Measurements from ENCODE around the gene NT5DC4.

NT5DC4 gene

GRCh38 chr2:112725545-112726457, 5.0 kb downstream of the NT5DC4 start:
- peak; percentile 63 for DNase-seq (ENCODE audit: low spot score)
- no peak for TF ChIP-seq CTCF (IDR thresholded peaks at IDR 0.05; ENCODE audit: extremely low read depth, missing control alignments)

- peak; percentile 98 for TF ChIP-seq CTCF (IDR thresholded peaks at IDR 0.05; ENCODE audit: extremely low read depth, missing control alignments)
- DNase-seq (ENCODE audit: low spot score), result peak; percentile 87
Measured at GRCh38 chr2:112726487-112727190, 5.8 kb downstream of the NT5DC4 start.

GRCh38 chr2:112727276-112728028, 6.6 kb downstream of the NT5DC4 start:
- DNase-seq (ENCODE audit: low spot score), result no peak
- TF ChIP-seq CTCF (IDR thresholded peaks at IDR 0.05; ENCODE audit: extremely low read depth, missing control alignments), result no peak

GRCh38 chr2:112728029-112728362, 7.2 kb downstream of the NT5DC4 start:
- TF ChIP-seq CTCF (IDR thresholded peaks at IDR 0.05; ENCODE audit: extremely low read depth, missing control alignments), result no peak
- no peak for DNase-seq (ENCODE audit: low spot score)

- no peak for DNase-seq (ENCODE audit: low spot score)
Measured at GRCh38 chr2:112728378-112729175, 7.8 kb downstream of the NT5DC4 start.

GRCh38 chr2:112730216-112730615, 9.4 kb downstream of the NT5DC4 start:
- TF ChIP-seq CTCF (IDR thresholded peaks at IDR 0.05; ENCODE audit: extremely low read depth, missing control alignments), result no peak
- DNase-seq (ENCODE audit: low spot score), result no peak

More at GRCh38 chr2:112728378-112729175, 7.8 kb downstream of the NT5DC4 start:
- TF ChIP-seq CTCF (IDR thresholded peaks at IDR 0.05; ENCODE audit: extremely low read depth, missing control alignments), result no peak
